ENCODE data around the gene DLG2. TPM values are rescaled to one million over a fixed set of nuclear protein-coding genes. Genes with fewer than 3 reads are reported as not detected.

DLG2 gene
- total RNA-seq, 2 experiments from 2014 or later = 1.2 to 1.4 TPM

DNA sequence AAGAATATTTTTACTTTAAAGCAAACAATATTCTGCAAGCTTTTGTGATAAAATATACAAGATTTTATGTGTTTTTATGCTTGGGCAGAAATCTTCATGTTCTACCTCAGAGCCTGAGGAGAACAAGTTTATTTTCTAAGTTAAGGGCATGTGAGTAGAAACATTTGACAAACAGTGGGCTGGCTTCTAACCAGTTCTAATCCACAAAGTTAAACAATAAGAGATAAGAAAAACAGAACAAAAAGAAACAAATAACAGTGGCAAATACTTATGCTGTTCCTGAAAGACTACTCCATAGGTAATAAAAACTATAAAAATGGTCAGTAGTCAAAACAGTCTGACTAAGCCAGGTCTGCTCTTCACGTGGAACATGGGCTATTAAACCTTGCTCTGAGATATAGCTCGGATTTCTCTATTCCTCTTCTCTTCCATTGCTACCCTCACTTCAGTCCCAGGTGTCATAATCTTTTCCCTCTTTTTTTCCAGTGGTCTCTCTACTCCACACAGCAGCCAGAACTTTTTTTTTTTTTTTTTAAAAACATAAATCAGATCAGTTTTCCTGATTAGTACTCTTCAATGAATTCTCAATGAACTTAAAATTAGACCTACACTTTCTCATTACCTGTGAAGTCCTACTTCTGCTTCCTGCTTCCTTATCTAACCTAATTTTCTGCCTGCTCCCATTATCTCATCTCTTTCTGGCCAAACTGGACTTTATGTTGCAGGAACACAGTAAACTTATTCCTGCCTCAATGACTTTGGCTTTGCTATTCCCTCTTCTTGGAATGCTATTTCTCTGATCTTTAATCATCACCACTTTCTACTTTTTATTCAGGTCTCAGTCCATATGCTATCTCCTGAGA lies 1669.9 kb downstream of the DLG2 start:
- ChIA-PET POLR2A (no interaction called here), CTCF (interaction anchor here (0.7 kb wide), 1 partner anchor 54 kb away, joined by 3 read pairs; no protein-coding TSS in a partner anchor)

DNA sequence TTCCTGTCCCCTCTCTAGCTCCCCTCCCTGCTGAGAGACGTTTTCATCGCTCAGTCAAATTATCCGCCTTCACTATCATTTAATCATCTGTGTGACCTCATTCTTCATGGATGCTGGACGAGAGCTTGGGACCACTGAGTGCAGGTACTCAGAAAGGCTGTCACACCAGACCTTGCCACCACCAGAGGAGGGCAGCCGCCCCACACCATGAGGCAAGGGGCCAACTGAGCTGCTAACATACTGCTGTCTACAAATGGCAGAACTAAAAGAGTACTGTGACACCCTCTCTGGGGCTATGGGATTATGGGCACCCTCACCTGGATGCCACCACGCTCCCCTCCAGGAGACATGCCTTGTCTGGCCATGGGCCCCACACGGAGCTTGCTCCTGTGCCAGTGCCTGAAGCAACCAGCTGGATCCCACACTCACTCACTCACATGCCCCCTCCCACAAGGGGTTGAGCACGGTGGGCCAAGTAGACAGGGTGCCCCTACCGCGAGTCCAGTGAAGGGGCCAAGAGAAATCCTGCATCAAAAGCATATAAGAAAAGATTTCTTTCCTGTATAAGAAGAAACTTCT lies 1670.9 kb downstream of the DLG2 start:
- ChIA-PET POLR2A (no interaction called here), CTCF (no interaction called here)

DNA sequence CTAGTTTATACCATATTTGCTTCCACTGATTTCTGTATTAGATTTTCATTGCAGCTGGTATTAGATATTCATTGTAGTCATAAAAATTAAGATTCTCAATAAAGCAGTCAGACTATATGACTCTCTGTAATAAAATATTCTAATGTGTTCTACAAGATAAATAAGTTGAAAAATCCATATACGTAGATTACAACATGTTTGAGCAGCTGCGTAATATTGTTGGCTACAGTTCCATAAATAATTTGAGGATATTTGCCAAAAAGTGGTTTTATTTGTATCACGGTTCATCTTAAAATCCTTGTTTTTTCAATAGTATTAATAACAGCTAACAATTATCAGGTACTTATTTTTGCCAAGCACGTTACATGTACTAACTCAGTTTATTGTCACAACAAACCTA lies 1672.4 kb downstream of the DLG2 start:
- CTCF ChIA-PET = no interaction called here
- POLR2A ChIA-PET = no interaction called here

DNA sequence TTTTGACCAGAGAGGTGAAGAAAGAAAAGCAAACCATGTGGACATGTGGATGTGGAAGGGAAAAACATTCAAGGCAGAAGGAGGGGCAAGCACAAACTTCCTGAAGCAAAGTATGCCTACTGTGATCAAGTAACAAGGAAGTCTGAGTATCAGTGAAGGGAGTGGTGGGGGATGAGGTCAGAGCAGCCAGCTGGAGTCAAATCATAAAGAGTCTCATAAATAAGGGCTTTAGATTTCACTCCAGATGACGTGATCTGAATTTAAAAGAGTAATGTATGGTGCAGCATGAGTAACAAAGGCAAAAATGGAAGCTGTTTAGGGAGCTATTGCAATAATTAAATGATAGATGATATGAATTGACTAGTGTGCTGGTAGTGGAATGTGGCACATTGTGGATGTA lies 1675.6 kb downstream of the DLG2 start:
- ChIA-PET CTCF (no interaction called here), POLR2A (no interaction called here)

DNA sequence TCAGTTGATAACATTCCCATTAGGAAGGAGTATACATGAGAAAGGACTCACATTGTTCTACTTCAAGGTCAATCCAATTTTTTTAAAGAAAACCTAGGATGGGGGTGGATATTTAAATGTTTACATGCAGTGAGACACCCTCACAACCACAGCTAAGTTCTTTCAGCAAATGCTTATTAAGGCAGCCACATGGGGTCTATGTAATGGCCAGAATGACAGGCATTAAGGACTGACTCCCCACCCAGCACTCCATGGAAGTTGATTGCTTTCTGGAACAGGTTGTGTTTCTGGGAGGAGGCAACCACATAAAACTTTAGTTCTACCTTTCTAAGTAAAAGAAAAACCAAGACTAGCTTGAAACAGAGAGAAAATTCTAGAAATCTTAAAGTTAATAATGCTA lies 1678.9 kb downstream of the DLG2 start:
- ChIA-PET CTCF (no interaction called here), POLR2A (no interaction called here)

DNA sequence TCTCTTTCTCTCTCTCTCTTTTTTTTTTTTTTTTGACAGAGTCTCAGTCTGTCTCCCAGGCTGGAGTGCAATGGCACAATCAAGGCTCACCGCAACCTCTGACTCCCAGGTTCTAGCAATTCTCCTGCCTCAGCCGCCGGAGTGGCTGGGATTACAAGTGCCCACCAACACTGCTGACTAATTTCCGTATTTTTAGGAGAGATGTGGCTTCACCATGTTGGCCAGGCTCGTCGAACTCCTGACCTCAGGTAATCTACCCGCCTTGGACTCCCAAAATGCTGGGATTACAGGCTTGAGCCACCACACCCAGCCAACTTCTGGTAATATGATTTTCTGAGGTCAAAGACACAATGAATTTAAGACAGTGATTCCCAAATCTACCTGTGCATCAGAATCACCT lies 1681.2 kb downstream of the DLG2 start:
- POLR2A ChIA-PET = no interaction called here
- CTCF ChIA-PET = no interaction called here

DNA sequence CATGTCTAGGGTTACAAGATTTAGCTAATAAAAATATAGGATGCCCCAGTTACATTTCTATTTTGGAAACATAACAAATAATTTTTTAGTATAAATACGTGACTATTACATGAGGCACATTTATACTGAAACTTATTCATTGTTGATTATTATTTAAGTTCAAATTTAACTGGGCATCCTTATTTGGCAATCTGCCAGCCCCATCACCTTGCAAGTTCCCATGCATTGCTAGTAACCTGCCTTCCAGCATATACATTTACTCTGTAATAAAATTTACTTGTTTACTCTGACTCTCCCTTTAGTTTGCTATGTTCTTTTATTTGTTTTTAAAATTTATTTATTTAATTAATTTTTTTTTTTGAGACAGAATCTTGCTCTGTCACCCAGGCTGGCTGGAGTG lies 1686.1 kb downstream of the DLG2 start:
- CTCF ChIA-PET = no interaction called here
- POLR2A ChIA-PET = no interaction called here

DNA sequence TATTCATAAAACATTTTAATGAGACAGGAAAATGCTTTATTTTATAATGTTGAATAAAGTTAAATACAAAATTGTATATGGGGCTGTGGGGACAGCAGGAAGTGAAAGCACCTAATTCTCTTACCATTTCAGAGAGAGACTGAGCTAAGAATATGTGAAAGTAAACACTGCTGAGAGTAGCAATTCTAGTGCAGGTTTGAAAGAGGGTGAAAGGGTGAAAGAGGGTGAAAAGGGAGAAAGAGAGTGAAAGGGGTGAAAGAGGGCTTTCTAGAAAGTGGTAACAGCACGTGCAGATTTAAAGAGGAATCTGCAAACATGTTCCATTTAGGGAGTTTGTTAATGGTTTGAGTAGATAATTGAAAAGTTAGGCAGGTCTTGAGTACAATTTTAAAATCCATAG lies 1689.0 kb downstream of the DLG2 start:
- ChIA-PET POLR2A (no interaction called here), CTCF (no interaction called here)

DNA sequence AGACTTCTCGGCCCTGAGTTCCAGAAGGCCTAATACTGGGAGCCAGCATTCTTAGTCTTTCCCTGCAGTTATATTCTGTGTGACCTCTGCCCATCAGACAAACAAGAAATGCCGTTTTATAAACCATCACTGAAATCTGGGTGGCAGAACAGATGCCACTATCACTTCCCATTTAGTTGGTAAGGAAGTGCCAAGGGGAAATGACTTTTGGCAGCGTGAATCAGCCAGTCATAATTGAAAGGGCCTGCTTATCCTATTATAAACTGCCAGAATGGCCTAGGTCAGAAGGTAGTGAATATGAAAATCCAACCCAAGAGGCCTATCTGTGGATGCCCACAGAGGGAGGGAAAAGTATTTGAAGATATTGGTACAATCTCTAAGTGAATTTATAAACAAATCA lies 1694.1 kb downstream of the DLG2 start:
- CTCF ChIA-PET = no interaction called here
- POLR2A ChIA-PET = no interaction called here

DNA sequence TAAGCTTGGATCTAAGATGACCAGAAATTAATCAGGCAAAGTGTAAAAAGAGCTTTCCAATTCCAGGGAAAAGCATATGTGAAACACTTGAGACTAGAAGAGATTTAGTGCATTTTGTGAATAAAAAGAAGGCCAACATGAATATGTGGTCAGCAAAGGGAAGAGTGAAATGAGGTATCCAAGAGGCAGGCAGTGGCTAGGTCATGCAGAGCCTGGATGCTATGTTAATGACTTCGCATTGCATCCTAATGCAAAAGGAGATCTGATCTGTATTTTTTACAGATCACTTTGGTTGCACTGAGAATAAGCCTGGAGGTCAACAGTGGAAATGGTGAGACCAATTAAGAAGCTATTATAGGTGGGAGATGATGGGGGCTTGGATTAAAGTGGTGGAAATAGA lies 1699.7 kb downstream of the DLG2 start:
- POLR2A ChIA-PET = no interaction called here
- CTCF ChIA-PET = no interaction called here

DNA sequence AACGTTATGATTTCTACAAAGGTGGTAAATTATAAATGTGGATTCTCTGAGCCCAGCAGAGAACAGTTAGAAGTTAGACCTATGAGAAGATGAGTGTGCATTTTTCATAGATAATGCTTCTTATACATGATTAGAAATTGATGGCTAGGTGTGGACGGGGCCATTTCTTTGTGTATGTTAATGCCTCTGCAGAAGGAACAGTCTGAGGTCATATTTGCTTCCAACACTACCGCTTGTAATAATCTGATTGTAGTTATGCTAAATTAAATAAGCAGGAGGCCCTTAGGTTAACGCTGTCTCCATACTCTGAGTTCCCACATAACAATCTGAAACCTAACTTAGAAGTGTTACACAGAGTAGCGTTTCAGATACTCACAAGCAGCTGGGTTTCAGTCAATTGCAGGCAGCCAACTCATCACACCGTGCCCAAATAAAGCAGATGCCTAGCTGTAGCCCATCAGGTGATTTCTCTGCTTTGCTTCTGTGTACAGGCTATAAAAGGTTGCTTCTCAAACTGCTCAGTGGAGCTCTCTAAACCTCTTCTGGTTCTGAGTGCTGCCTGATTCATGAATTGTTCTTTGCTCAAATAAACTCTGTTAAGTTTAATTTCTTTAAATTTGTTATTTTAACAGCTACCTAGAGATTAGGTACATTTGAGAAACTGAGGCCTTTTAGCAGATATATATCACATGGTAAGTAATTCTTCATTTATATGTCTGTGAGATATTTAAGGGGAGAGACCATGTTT lies 1702.2 kb downstream of the DLG2 start:
- ChIA-PET CTCF (no interaction called here), POLR2A (no interaction called here)

DNA sequence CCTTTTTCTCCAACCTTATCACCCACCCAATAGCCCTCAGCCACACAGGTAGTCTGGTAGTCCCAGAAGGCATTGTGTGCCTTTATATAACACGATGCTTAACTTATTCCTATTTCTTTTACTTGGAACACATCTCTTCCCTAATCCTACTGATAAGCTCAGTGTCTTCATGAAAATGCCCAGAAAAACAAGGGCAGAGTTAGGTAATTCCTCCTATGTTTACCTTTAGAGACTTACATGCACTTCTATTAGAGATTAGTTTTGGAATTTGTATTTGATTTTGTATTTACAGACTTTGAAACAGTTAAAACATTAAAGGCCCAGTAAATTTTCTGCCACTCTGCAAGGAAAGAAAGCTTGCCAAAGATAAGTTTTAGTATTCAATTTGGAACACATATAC lies 1703.2 kb downstream of the DLG2 start:
- ChIA-PET POLR2A (no interaction called here), CTCF (no interaction called here)

DNA sequence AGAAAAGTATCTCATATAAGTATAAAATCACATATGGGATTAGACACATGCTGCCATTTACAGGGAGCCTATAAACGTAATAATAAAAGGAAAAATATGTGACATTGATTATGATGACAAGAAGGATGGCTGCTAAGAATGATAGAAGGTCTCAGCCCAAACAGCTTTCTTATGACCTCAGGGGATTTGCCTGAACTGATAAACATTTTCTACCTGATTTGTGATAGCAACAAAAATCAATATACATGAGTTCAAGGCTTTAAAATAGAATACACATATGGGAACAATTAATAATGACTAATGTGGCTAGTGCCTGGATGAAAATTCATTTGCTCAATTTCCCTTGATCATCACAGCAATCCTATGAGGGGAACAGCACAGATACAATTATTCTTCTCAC lies 1704.2 kb downstream of the DLG2 start:
- POLR2A ChIA-PET = no interaction called here
- CTCF ChIA-PET = no interaction called here

DNA sequence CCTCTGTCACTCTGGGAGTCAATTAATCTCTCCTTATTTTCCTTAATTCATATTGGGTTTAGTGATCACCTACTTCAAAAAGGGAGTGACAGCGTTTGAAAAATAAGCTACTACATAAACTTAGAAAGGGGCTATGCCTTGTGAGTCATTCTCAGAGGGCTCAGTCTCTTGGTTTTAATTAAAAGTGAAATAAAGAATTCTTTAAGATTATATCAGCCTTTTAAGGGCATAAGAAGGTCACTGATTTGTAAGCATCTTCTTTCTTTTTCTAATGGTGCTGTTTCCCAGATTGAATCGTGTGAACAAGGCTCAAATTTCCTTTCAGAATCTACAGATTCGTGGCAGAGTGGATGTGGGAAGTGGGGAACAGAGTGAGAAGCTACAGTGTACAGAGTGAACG lies 1704.8 kb downstream of the DLG2 start:
- ChIA-PET CTCF (no interaction called here), POLR2A (no interaction called here)

DNA sequence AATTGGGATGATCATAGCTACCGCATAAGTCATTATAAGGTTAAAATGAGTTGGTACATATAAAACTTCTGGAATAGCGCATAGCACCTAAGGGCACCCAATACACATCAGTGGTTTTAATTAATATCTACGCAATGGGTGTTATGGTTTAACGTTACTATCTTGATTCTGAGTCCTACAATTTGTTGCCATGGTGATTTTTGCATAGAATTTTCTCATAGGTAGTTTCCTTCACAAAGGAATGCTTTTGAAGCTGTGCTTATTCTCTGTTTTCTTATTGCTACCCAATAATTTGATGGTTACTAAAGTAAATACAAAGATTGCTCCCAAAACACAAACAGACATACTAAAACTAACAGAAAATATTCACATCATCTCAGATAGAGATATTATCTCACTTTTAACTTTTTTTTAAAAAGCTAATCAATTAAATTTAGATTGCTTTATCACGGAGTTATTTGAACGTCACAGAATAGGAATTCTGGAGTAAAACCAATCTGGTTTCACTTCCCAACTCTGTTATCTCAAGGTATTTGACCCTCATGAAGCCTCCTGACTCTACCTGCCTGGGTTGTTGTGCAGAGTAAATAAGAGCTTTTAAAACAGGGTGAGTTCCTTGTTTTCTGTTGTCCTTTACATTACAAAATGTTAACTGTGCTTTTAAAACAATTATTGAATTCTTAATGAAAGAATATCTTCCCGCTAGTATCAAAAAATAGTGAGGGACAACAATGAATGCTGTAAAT lies 1705.5 kb downstream of the DLG2 start:
- POLR2A ChIA-PET = no interaction called here
- CTCF ChIA-PET = no interaction called here

DNA sequence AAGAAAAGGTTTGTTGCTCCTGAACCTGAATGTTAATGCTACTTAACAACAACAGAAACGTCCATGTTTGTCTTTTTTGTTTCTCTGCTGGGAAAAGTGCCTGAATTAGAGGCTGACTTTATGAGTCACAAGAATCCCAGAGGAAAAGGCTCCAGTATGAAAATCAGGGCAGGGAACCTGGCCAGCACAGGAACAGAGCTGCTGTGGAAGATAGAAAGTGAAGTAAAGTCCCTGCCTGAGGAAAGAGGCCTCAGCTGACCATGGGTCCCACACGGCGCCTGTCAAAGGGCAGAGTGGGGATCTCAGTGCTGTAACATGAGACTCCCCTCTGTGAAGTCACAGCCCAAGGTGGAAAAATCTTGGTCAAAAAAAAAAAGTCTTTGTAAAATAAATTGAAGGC lies 1708.7 kb downstream of the DLG2 start:
- POLR2A ChIA-PET = no interaction called here
- CTCF ChIA-PET = no interaction called here

DNA sequence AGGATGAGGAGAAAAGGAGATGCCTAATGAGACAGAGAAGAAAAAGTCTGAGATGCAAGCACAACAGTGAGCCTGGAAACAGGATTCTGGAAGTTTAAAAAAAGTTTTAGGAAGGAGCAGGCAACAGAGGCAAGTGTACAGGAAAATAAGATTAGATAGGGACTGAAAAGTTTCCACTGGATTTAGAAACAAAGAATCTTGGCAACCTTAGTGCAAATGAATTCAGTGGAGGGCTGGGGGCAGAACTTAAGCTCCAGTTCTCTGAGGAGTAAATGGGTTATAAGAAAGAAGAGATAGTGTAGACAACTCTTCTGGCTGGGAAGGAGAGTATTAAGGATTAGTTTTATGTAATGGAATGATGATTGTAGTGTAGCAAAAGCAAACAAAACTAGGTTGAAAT lies 1712.1 kb downstream of the DLG2 start:
- POLR2A ChIA-PET = no interaction called here
- CTCF ChIA-PET = no interaction called here

DNA sequence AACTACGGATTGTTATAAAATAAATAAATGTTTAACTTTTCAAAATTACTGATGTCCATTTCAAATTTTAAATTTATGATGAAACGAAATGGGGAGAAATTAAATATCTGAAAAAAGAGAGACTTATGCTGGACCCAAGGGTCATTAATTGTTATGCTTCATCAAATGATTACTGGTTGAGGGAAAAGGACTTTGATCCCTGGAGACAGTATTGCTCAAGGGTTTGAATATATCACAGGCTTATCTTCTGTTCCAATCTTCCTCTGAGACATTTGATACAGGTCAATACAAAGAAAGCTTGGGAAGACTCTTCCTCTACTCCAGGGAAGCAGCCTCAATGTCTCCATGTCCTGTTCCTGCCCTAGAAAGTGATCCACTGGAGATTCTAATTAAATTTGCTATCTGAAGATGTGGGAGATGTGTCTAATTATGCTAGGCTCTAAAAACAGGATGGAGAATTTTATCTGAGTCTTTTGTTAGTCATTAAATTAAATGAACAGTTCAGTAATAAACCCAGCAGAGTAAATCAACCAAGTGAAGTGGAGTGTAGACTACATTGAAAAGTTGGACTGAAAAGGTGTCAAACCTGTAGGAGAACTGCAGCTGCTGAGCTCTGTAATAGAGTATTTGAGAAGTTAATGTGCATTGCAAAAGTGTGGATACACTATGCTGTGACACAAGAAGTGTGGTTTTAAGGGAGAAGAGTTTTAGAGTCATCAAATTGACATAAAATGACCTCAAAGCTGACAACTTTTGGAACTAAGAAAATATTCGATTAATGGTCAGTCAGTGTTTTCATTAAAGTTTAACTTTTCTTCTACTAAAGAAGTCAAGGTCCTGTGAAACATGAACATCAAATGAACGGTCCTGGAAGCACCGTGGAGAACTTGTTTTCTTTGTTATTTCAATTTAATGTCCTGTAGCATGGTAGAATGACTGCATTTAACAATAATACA lies 1717.3 kb downstream of the DLG2 start:
- ChIA-PET POLR2A (no interaction called here), CTCF (no interaction called here)

DNA sequence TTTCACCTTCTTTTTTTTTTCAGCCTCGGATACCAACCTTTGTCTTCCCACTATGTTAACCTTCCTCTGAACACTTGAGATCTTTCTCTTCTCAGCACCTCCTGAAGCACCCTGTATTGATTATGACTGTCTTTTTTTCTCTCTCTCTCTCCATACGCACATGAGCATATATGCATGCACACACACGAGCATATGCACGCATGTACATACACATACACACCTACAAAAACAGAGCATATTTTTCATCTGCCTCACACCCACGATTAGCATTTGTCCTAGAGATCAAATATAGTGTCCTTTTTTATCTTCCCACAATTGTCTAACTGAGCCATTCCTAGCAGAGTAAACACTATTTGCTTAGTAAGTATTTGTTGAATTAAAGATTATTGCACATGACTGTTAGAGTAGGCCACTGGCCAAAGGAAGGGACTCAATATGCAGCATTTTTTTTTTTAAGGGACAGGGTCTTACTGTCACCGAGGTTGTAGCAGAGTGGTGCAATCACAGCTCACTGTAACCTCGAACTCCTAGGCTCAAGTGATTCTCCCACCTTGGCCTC lies 1718.8 kb downstream of the DLG2 start:
- POLR2A ChIA-PET = no interaction called here
- CTCF ChIA-PET = no interaction called here

All from activated CD8-positive, alpha-beta memory T cell treated with anti-CD3 and anti-CD28 coated beads for 36 hours (primary cell).